ENCODE measurements around the gene MISP.

DNA sequence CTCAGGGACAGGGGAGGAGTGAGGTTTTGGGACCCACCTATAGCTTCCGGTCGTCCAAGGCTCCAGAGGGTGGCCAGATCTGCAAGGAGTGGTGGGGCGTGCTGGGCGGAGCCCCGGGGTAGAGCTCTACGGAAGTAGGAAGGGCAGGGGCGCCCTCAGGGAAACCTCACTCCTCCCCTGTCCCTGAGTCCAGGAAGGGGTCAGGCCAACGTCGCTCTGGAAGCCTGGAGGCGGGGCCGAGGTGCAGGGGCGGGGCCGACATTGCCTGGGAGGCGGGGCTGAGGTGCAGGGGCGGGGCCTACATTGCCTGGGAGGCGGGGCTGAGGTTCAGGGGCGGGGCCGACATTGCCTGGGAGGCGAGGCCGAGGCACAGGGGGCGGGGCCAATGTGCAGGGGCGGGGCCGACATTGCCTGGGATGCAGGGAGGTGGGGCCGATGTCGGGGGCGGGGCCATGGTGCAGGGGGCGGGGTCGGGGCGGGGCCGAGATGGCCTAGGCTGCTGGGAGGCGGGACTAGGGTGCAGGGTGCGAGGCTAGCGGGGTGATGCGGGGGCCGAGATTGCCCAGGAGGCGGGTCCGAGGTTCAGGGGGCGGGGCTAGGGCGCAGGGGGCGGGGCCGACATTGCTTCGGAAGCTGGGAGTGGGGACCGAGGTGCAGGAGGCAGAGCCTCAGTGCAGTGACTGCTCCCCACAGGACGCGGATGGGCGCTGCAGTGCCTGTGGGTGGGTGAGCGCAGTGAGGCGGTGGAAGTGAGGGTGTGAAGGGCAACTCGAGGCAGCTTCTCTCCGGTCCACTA lies 47.1 kb upstream of the MISP start:
- TF ChIP-seq, protein P1, sequence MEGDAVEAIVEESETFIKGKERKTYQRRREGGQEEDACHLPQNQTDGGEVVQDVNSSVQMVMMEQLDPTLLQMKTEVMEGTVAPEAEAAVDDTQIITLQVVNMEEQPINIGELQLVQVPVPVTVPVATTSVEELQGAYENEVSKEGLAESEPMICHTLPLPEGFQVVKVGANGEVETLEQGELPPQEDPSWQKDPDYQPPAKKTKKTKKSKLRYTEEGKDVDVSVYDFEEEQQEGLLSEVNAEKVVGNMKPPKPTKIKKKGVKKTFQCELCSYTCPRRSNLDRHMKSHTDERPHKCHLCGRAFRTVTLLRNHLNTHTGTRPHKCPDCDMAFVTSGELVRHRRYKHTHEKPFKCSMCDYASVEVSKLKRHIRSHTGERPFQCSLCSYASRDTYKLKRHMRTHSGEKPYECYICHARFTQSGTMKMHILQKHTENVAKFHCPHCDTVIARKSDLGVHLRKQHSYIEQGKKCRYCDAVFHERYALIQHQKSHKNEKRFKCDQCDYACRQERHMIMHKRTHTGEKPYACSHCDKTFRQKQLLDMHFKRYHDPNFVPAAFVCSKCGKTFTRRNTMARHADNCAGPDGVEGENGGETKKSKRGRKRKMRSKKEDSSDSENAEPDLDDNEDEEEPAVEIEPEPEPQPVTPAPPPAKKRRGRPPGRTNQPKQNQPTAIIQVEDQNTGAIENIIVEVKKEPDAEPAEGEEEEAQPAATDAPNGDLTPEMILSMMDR (IDR thresholded peaks at IDR 0.05; ENCODE audit: borderline replicate concordance, extremely low read depth, low read length, poor library complexity, severe bottlenecking) = no peak
- no peak for TF ChIP-seq EZH2 (IDR thresholded peaks at IDR 0.05; ENCODE audit: borderline replicate concordance, low read depth, low read length, severe bottlenecking)

Data from DND-41 (cell line).